ENCODE data around the gene RERE. TPM values are rescaled to one million over a fixed set of nuclear protein-coding genes. Genes with fewer than 3 reads are reported as not detected.
A peak's percentile ranks its signal among the peaks of the same experiment; 100 is the strongest.
"Not testable (repeated sequence)": the region's sequence is repeated elsewhere in the genome, so short reads cannot be mapped to it uniquely, and the experiment has no call there.

Gene RERE
- total and polyA plus RNA-seq, 4 donors = 116 to 434 (median 161) TPM

- WGBS (ENCODE audit: insufficient coverage) = 41% methylated on average over 3 of the region's 4 CpGs
- peak in 1 of 6 donors; percentile 70 for DNase-seq (ENCODE audit: low read depth in 4 of 6, low spot score in 6 of 6)
- no peaks in the 10 kb centered on the region for H3K36me3 ChIP-seq (ENCODE audit: control insufficient read depth, insufficient read depth, low read length)
- no peak overlapping the region for H3K27ac ChIP-seq (ENCODE audit: low read depth, low read length)
- no peaks in the 10 kb centered on the region for H3K9me3 ChIP-seq (ENCODE audit: control insufficient read depth, insufficient read depth, low read length)
- H3K4me1 ChIP-seq (ENCODE audit: control insufficient read depth, insufficient read depth, low read length) = no peaks in the 10 kb centered on the region
- H3K4me3 ChIP-seq (ENCODE audit: low read depth, low read length) = no peak overlapping the region
- H3K27me3 ChIP-seq (ENCODE audit: control insufficient read depth, insufficient read depth, low read length) = no peaks in the 10 kb centered on the region
These were observed 185.3 kb downstream of the RERE start for GRCh38 chr1:8632102-8632501.

GRCh38 chr1:8631163-8631562, 186.3 kb downstream of the RERE start:
- no peak overlapping the region for H3K27ac ChIP-seq (ENCODE audit: low read depth, low read length)
- no peaks in the 10 kb centered on the region for H3K4me1 ChIP-seq (ENCODE audit: control insufficient read depth, insufficient read depth, low read length)
- DNase-seq (ENCODE audit: low read depth in 4 of 6, low spot score in 6 of 6) = no peak
- no peaks in the 10 kb centered on the region for H3K27me3 ChIP-seq (ENCODE audit: control insufficient read depth, insufficient read depth, low read length)
- no CpG with 5 or more reads among the region's 3 CpGs for WGBS (ENCODE audit: insufficient coverage)
- H3K4me3 ChIP-seq (ENCODE audit: low read depth, low read length) = no peak overlapping the region
- no peaks in the 10 kb centered on the region for H3K36me3 ChIP-seq (ENCODE audit: control insufficient read depth, insufficient read depth, low read length)
- H3K9me3 ChIP-seq (ENCODE audit: control insufficient read depth, insufficient read depth, low read length) = no peaks in the 10 kb centered on the region

GRCh38 chr1:8629241-8630091, 188.0 kb downstream of the RERE start:
- Histone ChIP-seq H3K36me3 (ENCODE audit: control insufficient read depth, insufficient read depth, low read length) (no peaks in the 10 kb centered on the region), H3K9me3 (ENCODE audit: control insufficient read depth, insufficient read depth, low read length) (no peaks in the 10 kb centered on the region), H3K27me3 (ENCODE audit: control insufficient read depth, insufficient read depth, low read length) (no peaks in the 10 kb centered on the region), H3K4me1 (ENCODE audit: control insufficient read depth, insufficient read depth, low read length) (peaks cover 3% of the 10 kb centered on the region), H3K27ac (ENCODE audit: low read depth, low read length) (no peak overlapping the region), H3K4me3 (ENCODE audit: low read depth, low read length) (no peak overlapping the region)
- 60% methylated on average over 4 of the region's 7 CpGs for WGBS (ENCODE audit: insufficient coverage)
- DNase-seq (ENCODE audit: low read depth in 4 of 6, low spot score in 6 of 6) = peak in 2 of 6 donors; percentile 63 to 70

DNA sequence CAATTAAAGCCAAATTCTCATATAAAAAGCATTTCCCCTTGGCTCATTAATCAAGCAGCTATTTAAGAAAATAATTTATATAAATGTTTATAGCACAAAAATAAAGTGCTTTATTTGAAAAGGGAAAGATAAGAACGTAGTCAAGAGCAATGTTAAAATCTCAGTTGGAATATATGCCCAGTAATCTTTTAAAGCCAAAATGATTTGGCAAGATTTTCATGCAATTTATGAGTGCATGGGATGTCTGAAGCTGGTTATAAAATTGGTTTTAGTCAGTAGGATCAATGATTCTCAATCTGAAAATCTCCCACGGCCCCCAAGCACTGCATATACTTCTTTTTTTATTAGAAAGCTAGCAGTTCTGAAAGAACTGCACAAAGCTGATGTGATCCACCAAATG, 188.8 kb downstream of the RERE start:
- Histone ChIP-seq H3K4me3 (ENCODE audit: low read depth, low read length) (no peak overlapping the region), H3K27me3 (ENCODE audit: control insufficient read depth, insufficient read depth, low read length) (no peaks in the 10 kb centered on the region), H3K9me3 (ENCODE audit: control insufficient read depth, insufficient read depth, low read length) (no peaks in the 10 kb centered on the region), H3K36me3 (ENCODE audit: control insufficient read depth, insufficient read depth, low read length) (no peaks in the 10 kb centered on the region), H3K4me1 (ENCODE audit: control insufficient read depth, insufficient read depth, low read length) (peaks cover 3% of the 10 kb centered on the region), H3K27ac (ENCODE audit: low read depth, low read length) (no peak overlapping the region)
- 20% methylated on average over 1 of the region's 2 CpGs for WGBS (ENCODE audit: insufficient coverage)
- DNase-seq (ENCODE audit: low read depth in 4 of 6, low spot score in 6 of 6) = peak in 1 of 6 donors; percentile 48

DNA sequence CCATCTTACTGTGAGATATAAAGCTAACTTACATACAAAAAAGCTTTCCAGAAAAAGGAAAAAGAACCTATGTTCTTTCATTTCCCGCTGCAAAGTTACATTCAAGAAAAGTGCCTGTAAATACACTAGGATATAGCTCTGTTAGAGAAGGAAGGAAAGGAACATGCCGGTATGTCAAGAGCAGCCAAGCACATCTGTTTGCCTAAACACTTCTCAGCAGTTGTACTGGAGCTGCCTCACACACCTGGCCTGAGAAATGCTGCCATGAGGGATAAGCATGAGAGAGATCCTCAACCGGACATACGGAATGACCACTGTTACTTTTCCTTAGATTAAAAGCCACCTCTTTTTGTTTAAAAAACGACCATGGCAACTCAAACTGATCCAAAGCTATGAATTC, 189.7 kb downstream of the RERE start:
- no peak overlapping the region for H3K4me3 ChIP-seq (ENCODE audit: low read depth, low read length)
- no peak overlapping the region for H3K27ac ChIP-seq (ENCODE audit: low read depth, low read length)
- no peaks in the 10 kb centered on the region for H3K36me3 ChIP-seq (ENCODE audit: control insufficient read depth, insufficient read depth, low read length)
- H3K4me1 ChIP-seq (ENCODE audit: control insufficient read depth, insufficient read depth, low read length) = peaks cover 3% of the 10 kb centered on the region
- H3K27me3 ChIP-seq (ENCODE audit: control insufficient read depth, insufficient read depth, low read length) = no peaks in the 10 kb centered on the region
- H3K9me3 ChIP-seq (ENCODE audit: control insufficient read depth, insufficient read depth, low read length) = no peaks in the 10 kb centered on the region
- WGBS (ENCODE audit: insufficient coverage) = no CpG with 5 or more reads among the region's 5 CpGs
- no peak for DNase-seq (ENCODE audit: low read depth in 4 of 6, low spot score in 6 of 6)

GRCh38 chr1:8625981-8626898, 191.2 kb downstream of the RERE start:
- WGBS (ENCODE audit: insufficient coverage) = 62% methylated on average over 4 of the region's 4 CpGs
- Histone ChIP-seq H3K4me3 (ENCODE audit: low read depth, low read length) (no peak overlapping the region), H3K36me3 (ENCODE audit: control insufficient read depth, insufficient read depth, low read length) (no peaks in the 10 kb centered on the region), H3K27ac (ENCODE audit: low read depth, low read length) (no peak overlapping the region), H3K9me3 (ENCODE audit: control insufficient read depth, insufficient read depth, low read length) (no peaks in the 10 kb centered on the region), H3K27me3 (ENCODE audit: control insufficient read depth, insufficient read depth, low read length) (no peaks in the 10 kb centered on the region), H3K4me1 (ENCODE audit: control insufficient read depth, insufficient read depth, low read length) (peaks cover 3% of the 10 kb centered on the region)
- no peak for DNase-seq (ENCODE audit: low read depth in 4 of 6, low spot score in 6 of 6)

DNA sequence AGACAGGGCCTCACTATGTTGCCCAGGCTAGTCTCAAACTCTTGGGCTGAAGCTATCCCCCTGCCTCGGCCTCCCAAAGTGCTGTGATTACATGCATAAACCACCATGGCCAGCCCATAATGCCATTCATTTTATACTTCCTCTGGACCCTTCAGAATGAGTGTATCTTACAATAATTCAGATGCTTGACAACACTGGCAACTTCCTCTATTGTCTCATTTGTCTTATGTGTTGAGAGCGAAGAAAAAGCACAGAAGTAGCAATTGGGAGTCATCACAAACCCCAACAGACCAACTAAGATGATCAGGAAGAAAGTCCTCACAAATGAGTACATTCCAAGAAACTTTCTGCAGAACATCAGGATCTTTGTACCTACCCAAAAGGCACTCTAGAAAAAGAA, 191.9 kb downstream of the RERE start:
- Histone ChIP-seq H3K27me3 (ENCODE audit: control insufficient read depth, insufficient read depth, low read length) (no peaks in the 10 kb centered on the region), H3K4me3 (ENCODE audit: low read depth, low read length) (no peak overlapping the region), H3K27ac (ENCODE audit: low read depth, low read length) (no peak overlapping the region), H3K36me3 (ENCODE audit: control insufficient read depth, insufficient read depth, low read length) (no peaks in the 10 kb centered on the region), H3K4me1 (ENCODE audit: control insufficient read depth, insufficient read depth, low read length) (peaks cover 3% of the 10 kb centered on the region), H3K9me3 (ENCODE audit: control insufficient read depth, insufficient read depth, low read length) (no peaks in the 10 kb centered on the region)
- WGBS (ENCODE audit: insufficient coverage) = 92% methylated on average over 2 of the region's 2 CpGs
- DNase-seq (ENCODE audit: low read depth in 4 of 6, low spot score in 6 of 6) = no peak

DNA sequence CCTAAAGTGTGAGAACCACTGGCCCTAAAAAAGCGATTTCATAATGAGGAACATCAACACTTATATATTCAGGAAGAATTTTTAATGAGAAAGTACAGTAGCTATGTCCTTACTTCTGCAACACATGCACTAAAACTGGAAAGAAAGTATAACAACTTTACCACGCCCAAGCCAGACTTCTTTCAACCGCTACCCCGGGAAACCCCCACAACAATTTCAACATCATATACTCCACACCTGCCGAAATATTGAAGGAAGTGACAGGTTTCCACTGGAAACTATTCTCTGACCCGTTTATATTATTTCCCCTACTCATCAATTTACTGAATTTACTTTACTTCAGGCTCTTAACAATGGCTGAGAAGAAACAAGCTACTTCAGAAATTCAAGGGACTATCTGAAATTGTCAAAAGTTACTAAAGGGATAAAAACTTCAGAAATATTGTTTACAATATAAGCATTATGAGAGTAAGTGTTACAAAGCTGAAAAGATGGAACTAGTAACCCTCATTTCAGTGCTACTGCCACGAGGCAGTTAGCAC, 193.7 kb downstream of the RERE start:
- 100% methylated on average over 2 of the region's 7 CpGs for WGBS (ENCODE audit: insufficient coverage)
- H3K4me3 ChIP-seq (ENCODE audit: low read depth, low read length); DNase-seq (ENCODE audit: low read depth in 4 of 6, low spot score in 6 of 6); H3K27me3 ChIP-seq (ENCODE audit: control insufficient read depth, insufficient read depth, low read length); H3K9me3 ChIP-seq (ENCODE audit: control insufficient read depth, insufficient read depth, low read length); H3K36me3 ChIP-seq (ENCODE audit: control insufficient read depth, insufficient read depth, low read length); H3K27ac ChIP-seq (ENCODE audit: low read depth, low read length); H3K4me1 ChIP-seq (ENCODE audit: control insufficient read depth, insufficient read depth, low read length): not testable (repeated sequence)

DNA sequence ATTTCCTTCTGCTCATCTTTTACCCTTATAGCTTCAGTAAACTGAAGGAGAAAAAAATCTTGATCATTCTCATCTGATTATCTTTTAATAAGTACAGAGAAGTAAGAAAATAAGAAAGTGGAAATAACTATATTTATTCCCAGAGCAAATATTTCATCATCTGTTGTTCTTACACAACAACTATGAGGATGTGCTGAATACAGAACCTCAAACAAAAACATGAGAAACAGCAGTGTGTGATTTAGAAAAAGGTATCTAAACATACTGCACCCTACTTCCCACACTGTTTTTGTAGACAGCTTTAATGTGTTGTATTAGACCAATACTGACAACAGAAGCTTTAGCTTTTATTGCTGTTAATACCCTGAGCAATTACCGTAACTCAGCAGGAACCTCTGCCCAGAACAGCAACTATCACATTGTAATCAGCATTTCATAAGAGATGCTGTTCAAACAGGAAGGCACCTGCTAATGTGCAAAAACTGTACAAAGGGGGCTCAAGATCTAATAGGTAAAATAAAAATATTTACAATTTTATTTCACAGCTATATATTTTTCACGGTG, 195.6 kb downstream of the RERE start:
- not testable (repeated sequence) for H3K36me3 ChIP-seq (ENCODE audit: control insufficient read depth, insufficient read depth, low read length); H3K4me3 ChIP-seq (ENCODE audit: low read depth, low read length); H3K9me3 ChIP-seq (ENCODE audit: control insufficient read depth, insufficient read depth, low read length); H3K4me1 ChIP-seq (ENCODE audit: control insufficient read depth, insufficient read depth, low read length); H3K27me3 ChIP-seq (ENCODE audit: control insufficient read depth, insufficient read depth, low read length); H3K27ac ChIP-seq (ENCODE audit: low read depth, low read length)
- no CpG with 5 or more reads among the region's 2 CpGs for WGBS (ENCODE audit: insufficient coverage)
- peak in 1 of 6 donors; percentile 87 for DNase-seq (ENCODE audit: low read depth in 4 of 6, low spot score in 6 of 6)
